NCI-H345 (cell line): Measurements from ENCODE around the gene ZNF20.
A peak's percentile ranks its signal among the peaks of the same experiment; 100 is the strongest.
"Not testable (repeated sequence)": the region's sequence is repeated elsewhere in the genome, so short reads cannot be mapped to it uniquely, and the experiment has no call there.

ENCODE experiments used
- DNase-seq: peaks from one replicate; lab custom pipeline; 2025; lab: John Stamatoyannopoulos, UW

Gene ZNF20

DNA sequence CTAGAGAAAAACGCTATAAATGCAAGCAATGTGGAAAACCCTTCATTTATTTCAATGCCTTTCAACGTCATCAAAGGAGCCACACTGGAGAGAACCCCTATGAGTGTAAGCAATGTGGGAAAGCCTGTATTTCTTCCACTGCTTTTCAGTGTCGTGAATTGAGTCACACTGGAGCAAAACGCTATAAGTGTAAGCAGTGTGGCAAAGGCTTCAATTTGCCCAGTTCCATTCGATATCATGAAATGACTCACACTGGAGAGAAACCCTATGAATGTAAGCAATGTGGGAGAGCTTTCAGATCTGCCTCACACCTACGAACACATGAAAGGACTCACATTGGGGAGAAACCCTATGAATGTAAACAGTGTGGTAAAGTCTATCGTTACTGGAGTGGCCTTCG is 27.4 kb downstream of the ZNF20 start:
- no peak for DNase-seq

DNA sequence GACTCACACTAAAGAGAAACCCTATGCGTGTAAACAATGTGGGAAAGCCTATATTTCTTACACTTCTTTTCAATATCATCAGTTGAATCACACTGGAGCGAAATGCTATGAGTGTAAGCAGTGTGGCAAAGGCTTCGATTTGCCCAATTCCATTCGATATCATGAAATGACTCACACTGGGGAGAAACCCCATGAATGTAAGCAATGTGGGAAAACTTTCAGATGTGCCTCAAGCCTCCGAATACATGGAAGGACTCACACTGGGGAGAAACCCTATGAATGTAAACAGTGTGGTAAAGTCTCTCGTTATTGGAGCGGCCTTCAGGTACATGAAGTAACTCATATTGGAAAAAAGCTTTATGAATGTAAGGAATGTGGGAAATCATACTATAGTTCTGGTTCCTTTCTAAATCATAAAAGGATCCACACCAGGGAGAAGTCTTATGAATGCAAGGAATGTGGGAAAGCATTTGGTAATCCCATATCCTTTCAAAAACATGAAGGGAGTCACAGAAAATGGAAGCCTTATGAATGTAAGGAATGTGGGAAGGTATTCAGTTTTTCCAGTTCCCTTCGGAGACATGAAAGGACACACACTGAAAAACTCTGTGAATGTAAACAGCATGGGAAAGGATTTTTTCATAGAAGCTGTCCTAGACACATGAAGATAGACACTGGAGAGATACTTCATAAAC is 28.1 kb downstream of the ZNF20 start:
- no peak for DNase-seq

DNA sequence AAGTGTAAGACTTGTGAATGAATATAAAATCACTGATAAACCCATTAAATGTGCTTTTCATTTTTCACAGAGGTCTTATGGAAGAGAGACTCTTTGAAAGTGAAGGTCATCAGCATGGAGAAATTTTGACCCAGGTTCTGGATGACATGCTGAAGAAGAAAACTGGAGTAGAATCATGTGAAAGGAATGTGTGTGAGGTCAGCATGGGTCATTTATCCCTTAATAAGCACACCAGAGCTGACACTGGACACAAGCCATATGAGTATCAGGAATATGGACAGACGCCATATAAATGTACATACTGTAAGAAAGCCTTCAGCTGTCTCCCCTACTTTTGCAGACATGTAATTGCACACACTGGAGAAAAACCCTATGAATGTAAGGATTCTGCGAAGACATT is 29.0 kb downstream of the ZNF20 start:
- no peak for DNase-seq

DNA sequence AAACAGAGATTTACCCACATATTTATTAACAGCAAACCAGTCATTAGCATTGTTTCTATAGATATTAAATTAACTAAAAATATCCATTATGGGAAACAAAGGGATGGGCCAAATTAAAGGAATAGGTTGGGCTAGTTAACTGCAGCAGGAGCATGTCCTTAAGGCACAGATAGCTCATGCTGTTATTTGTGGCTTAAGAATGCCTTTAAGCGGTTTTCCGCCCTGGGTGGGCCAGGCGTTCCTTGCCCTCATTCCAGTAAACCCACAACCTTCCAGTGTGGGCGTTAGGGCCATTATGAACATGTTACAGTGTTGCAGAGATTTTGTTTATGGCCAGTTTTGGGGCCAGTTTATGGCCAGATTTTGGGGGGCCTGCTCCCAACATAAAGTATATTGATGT is 36.2 kb downstream of the ZNF20 start:
- DNase-seq: not testable (repeated sequence)

DNA sequence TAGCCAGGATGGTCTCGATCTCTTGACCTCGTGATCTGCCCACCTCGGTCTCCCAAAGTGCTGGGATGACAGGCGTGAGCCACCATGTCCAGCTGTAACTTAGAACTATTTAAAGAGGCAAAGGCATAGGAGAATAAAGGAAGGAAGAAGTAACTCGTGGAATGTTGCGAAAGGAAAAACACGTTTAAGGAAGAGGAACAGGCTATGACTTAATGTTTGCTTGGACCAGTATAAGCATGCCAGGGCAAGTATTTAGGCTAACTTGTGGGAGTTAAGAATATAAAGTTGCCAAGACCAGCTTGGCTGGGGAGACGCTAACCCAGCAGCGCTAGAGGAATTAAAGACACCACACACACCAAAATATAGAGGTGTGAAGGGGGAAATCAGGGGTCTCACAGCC is 42.1 kb downstream of the ZNF20 start:
- no peak for DNase-seq

DNA sequence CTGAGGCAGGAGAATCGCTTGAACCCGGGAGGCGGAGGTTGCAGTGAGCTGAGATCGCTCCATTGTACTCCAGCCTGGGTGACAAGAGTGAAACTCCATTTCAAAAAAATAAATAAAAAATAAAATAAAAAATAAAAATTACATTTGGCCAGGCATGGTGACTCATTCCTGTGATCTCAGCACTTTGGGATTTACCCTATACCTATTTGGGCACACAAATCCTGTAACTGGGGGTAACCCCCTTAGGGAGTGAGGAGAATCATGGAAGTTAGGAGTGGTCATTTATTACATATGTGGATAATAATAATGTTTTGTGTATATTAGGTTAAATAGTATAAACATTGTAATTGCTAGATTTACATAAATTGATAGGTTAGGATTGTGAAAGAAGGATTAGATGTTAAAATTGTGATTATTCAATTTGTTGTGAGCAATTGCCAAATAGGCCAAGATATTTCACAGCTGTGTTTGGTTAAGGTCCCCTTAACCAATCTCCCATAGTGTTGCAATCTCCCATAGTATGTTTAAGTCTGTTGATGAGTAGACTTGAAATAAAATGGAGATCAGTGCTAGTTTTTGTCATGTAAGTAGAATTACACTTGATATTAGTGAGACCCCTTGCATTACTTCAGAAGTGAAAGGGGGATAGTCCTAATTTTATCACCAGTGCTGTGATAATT is 44.9 kb downstream of the ZNF20 start:
- no peak for DNase-seq

DNA sequence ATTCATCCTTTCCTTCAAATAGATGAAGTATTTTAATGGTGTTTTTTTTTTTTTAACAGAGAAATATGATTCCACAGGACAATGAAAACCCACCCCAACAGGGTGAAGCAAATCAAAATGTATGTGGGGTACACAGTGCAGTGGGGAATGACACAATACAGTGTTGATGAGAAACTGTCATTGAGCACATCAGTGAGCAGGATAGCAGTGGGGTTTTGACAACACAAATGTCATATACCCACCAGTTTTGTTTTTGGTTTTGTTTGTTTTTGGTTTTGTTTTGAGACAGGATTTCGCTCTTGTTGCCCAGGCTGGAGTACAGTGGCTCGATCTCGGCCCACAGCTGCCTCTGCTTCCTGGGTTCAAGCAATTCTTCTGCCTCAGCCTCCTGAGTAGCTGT is 46.4 kb downstream of the ZNF20 start:
- DNase-seq: no peak

DNA sequence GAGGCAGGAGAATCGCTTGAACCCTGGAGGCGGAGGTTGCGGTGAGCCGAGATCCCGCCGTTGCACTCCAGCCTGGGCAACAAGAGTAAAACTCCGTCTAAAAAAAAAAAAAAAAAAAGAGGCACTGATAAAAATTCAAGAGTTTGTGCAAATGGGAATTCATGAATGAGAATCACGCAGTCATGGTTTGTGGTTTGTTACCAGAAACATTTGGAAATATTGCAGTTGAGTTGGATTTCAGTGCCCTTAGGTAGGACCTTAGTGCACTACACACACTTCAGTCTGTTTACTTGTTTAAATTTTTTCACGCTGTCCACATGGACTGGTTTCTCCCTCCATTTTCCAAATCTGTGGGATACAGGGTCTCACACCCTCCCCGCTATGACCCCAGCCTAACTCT is 47.2 kb downstream of the ZNF20 start:
- no peak for DNase-seq

DNA sequence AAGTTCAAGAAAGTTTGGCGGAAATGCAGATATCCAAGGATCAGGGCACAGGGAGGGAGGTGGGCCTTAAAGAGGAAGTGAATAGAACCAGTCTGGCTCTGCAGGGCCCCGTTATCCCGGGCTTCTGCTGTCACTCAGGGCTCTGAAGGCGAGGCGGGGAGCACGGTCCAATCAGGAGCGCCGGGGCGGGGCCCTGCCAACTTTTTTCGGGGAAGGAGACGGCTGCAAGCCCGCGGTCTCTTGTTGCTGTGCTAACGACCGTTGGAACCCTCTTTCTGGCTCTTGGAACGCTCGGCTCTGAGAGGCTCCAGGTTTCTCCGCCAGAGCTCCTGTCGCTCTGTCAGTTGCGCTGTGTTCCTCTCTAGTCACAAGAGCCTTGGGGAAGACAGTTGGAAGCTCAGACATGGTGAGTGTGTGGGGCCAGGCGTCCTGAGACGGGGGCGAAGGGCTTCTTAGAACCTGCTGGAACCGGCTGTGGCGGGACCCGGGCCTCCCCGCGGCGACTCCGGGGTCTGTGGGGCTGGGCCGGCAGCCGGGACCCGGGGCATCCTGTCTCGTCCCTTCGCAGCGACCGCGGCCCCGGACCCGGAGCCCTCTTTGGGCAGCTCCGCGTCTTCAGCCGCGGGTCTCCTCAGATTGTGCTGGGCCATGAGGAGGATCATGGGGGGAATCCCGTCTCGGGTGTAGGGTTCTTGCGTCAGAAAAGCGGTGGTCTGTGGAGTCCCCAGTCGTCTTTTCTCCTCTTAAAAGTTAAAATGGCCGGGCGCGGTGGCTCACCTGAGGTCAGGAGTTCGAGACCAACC is 47.9 kb downstream of the ZNF20 start:
- DNase-seq: no peak

DNA sequence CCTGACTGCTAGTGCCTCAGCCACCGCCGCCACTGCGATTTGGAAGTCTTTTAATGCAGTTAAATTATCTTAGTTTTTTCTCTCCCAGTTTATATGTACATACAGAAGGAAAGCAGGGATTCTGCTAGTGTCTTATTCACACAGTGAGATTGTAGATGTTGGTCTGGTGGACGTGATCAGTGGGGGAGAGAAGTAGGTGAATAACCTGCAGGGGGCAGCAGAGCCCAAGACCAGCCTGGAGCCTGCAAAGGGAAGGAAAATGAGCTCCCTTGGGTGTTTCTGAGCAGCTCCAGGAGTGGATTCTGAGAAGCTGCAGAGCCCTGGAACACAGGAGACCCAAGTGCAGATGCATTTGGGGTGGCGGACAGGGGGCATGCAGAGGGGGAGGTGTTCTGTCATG is 49.3 kb downstream of the ZNF20 start:
- peak; percentile 2 for DNase-seq

DNA sequence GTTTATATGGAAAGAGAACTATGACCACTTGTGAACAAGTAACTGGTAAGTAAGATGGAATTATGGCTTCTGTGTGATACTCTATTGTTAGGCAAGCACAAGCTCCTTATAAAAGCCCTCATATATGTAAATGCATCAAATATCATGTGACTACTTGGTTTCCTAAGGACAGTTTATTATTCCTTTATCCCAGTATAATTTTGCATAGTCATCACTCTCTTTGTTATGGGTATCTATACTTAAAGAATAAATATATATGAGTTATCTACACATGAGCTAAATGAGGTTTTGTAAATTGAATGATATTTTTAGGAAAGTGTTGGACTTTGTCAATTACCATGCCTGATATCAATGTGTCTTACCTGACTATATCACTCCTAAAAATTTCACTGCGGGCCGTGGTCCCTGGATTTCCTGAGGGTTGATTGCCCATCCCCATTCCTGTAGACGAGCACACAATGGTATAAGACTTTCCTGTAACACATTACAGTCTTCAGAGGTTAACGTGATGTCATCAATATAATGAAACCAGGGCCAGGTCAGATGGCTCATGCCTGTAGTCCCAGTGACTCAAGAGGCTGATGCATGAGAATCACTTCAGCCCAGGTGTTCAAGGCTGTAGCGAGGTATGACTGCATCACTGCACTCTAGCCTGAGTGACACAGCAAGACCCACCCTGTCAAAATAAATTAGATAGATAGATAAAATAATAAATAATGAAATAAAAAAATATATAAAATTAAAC is 54.9 kb downstream of the ZNF20 start:
- no peak for DNase-seq

DNA sequence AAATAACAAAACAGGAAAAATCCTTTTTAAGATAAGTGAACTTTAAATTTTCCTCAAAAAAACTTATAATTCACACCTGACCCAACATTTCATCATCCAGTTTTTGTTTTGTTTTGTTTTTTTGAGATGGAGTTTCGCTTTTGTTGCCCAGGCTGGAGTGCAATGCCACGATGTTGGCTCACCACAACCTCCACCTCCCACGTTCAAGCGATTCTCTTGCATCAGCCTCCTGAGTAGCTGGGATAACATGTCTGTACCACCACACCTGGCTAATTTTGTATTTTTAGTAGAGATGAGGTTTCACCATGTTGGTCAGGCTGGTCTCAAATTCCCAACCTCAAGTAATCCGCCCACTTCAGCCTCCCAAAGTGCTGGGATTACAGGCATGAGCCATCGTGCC is 56.8 kb downstream of the ZNF20 start:
- DNase-seq: not testable (repeated sequence)
